ENCODE results near the gene CA7.

Gene CA7

DNA sequence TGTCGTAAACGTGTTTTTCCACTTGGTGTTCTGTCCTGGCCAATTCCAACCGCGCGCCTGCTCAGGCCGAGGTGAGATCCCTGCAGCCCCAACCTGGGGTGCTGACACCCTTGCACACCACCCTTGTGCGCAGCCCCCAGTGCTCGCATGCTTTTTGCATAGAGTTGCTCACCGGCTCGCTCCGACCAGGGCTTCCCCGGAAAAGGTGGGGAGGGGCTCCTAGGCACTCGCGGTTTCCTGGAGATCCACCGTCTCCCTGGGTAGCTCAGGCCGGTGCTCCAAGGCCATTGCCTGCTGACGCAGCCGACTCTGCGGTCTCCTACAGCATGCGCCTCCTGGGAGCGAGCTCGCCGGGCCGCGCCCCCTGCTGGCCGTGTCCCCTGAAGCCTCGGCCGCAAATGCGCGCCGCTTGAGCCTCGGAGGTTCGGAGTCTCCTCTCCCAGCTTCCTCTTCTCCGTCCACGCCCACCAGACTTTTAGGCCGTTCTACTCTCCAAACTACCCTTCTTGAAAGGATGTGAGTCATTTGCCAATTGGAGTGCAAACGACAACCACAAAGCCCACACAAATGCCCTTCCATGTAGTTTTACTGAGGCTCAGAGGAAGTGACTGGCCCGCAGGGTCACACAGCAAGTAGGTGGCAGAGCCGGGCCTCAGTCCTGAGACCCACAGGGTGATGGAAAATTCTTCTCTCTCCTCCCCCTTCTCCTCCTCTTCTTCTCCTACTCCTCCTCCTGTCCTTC, 28.9 kb downstream of the CA7 start:
- DNase-seq (ENCODE audit: low read depth, low spot score) = peak; percentile 77

DNA sequence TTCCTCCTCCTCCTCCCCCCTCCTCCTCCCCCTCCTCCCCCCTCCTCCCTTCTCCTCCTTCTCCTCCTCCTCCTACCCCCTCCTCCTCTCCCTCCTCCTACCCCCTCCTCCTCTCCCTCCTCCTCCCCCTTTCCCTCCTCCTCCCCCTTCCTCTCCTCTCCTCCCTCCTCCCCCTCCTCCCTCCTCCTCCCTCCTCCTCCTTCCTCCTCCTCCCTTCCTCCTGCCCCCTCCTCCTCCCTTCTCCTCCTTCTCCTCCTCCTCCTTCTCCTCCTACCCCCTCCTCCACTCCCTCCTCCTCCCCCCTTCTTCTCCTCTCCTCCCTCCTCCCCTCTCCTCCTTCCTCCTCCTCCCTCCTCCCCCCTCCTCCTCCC, 29.5 kb downstream of the CA7 start:
- no peak for DNase-seq (ENCODE audit: low read depth, low spot score)

- no peak for DNase-seq (ENCODE audit: low read depth, low spot score)
These were observed 30.0 kb downstream of the CA7 start for GRCh38 chr16:66874079-66874775.

GRCh38 chr16:66878067-66878466, 33.9 kb downstream of the CA7 start:
- no peak for DNase-seq (ENCODE audit: low read depth, low spot score)

GRCh38 chr16:66880288-66881013, 36.2 kb downstream of the CA7 start, which contains the start of gene PDP2:
PDP2 (plus strand) TSS chr16:66880515; CDS start chr16:66884285, 3,770 bp downstream.
- peak; percentile 73 for DNase-seq (ENCODE audit: low read depth, low spot score)

- DNase-seq (ENCODE audit: low read depth, low spot score) = no peak
These were observed 36.8 kb downstream of the CA7 start for GRCh38 chr16:66881014-66881417.

- no peak for DNase-seq (ENCODE audit: low read depth, low spot score)
These were observed 37.3 kb downstream of the CA7 start for GRCh38 chr16:66881560-66881959.

DNA sequence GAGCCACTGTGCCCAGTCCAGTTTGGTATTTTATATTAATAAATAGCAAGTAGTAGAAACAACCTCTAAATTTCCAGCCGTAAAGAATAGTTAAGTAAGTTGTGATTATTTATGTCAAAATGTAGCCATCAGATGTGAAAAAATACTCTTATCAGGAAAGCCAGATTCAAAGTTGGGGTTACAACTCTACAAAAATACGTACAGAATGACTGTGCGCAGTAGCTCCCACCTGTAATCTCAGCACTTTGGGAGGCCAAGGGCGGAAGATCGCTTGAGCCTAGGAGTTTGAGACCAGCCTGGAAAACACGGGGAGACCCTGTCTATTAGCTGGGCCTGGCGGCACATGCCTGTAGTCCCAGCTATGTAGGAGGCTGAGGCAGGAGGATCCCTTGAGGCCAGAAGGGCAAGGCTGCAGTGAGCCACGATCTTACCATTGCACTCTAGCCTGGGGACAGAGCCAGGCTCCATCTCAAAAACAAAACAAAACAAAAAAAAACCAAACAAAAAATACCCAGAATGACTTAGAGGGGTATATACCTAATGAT, 37.8 kb downstream of the CA7 start:
- DNase-seq (ENCODE audit: low read depth, low spot score) = no peak

- DNase-seq (ENCODE audit: low read depth, low spot score) = no peak
These were observed 38.5 kb downstream of the CA7 start for GRCh38 chr16:66882702-66883101.

- DNase-seq (ENCODE audit: low read depth, low spot score) = no peak
These were observed 41.3 kb downstream of the CA7 start for GRCh38 chr16:66885491-66885890.

DNA sequence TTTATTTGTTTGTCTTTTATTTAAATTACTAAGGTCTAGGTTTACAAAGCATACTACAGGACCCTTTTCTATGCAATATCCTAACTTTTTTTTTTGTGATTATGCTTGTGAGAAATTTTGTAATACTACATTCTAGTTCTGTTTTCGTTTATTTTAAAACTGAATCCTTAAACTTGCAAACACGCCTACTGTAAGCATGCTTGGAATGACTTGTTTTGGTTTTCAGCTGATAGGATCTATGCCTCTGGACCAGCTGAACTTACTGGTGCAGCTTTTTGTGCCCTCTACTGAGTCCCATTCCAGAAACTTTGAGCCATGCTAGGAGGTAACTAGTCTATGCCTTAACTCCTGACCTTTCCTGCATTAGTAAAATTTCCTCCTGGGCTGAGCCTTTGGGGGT, 42.1 kb downstream of the CA7 start:
- DNase-seq (ENCODE audit: low read depth, low spot score) = no peak

GRCh38 chr16:66886914-66887313, 42.7 kb downstream of the CA7 start:
- DNase-seq (ENCODE audit: low read depth, low spot score) = no peak

GRCh38 chr16:66888647-66889615, 44.7 kb downstream of the CA7 start:
- no peak for DNase-seq (ENCODE audit: low read depth, low spot score)

DNA sequence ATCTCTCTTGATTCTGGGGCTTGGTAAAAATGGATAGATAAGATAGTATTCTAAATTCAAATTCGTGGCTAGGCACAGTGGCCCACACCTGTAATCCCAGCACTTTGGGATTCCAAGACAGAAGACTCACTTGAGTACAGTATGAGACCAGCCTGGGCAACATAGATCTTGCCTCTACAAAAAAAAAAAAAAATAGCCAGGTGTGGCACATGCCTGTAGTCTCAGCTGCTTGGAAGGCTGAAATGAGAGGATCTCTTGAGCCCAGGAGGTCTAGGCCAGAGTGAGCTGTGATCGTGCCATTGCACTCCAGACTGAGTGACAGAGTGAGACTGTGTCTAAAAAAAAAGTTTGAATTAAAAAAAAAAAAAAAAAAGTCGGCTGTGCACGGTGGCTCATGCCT, 45.4 kb downstream of the CA7 start:
- no peak for DNase-seq (ENCODE audit: low read depth, low spot score)

DNA sequence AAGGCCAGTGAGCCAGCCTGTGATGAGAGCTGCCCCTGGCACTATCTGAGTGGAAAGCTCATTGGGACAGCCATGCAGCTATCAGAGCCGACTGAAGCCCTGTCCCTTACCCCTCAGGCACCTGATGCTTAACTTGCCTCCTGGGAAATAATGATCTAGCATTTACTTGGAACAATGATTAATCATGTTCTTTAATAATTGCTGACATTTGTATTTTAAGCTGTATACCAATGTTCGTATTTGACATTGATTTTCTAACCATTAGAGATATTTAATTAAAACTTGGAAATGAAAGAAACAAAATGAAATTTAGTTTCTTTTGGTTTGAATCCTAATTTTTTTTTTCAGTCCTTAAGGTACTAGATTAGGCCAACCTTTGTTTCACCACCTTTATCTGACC, 46.6 kb downstream of the CA7 start:
- no peak for DNase-seq (ENCODE audit: low read depth, low spot score)

DNA sequence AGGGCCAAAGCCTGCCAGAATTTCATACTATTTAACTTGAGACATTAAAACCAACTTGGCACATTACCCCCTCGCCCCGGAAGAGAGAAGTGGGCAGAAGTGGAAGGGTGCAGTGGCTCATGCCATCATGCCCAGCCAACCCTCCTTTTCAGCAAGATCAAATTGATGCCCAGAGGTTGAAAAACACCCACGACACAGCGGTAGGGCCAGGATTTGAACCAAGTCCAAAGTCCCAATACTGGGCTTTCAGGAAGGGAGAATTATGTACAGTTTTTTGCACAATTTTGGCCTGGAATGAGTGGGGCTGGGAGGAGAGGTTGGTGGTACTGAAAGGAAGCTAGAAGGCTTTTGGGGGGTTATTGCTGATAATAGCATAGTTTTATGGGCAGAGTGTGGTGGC, 47.1 kb downstream of the CA7 start:
- no peak for DNase-seq (ENCODE audit: low read depth, low spot score)

DNA sequence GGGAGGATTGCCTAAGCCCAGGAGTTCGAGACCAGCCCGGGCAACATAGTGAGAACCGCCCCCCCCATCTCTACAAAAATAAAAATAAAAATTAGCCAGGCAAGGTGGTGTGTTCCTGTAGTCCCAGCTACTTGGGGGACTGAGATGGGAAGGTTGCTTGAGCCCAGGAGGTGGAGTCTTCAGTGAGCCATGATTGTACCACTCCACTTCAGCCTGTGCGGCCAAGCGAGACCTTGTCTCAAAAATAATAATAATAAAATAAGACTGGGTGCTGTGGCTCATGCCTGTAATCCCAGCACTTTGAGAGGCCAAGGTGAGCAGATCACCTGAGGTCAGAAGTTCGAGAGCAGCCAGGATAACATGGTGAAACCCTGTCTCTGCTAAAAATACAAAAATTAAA, 47.6 kb downstream of the CA7 start:
- DNase-seq (ENCODE audit: low read depth, low spot score) = no peak

GRCh38 chr16:66894055-66894454, 49.8 kb downstream of the CA7 start:
- DNase-seq (ENCODE audit: low read depth, low spot score) = no peak

DNA sequence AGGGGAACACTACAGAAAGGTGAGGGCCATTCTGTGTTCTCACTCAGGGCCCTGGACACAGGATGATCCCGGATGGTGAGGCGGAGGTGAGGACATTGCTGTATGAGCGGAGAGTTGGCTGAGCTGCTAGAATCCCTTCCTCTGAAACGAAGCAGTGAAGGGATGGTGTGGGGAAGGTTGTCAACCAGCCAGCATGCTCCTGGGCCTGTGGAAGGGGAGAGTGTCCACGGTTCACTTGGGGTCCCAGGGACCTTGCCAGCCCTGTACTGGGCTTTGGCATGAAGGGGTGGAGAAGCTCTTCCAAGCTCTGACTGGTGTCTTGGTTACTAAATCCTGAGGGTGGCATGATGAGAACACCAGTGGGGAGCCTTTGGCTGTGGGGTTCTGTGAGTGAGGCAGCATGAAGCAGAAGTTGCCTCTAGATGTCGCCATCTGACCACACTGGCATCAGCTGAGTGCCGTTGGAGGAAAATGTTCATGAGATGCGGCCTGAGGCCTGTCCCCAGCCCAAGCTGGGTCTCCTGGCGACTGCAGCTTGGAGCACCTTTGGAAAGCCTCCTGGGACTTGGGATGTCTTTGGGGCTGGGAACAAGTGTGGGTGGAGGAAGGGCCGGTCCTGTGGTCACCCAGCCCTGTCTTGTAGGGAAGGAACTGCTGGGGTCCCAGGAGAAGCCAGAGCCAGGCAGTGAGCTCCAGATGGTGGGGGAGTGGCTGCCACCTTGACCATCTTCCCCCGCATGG, 50.9 kb downstream of the CA7 start:
- DNase-seq (ENCODE audit: low read depth, low spot score) = peak; percentile 10

- no peak for DNase-seq (ENCODE audit: low read depth, low spot score)
These were observed 51.4 kb downstream of the CA7 start for GRCh38 chr16:66895689-66895979.

- DNase-seq (ENCODE audit: low read depth, low spot score) = no peak
These were observed 51.8 kb downstream of the CA7 start for GRCh38 chr16:66895999-66896398.

Measured in activated naive CD8-positive, alpha-beta T cell treated with anti-CD3 and anti-CD28 coated beads, Interleukin-2, amount 50 U/mL, for 16 hours (primary cell).